Right atrium auricular region (tissue), 2 donors: Measurements from ENCODE around the gene ADAM33. TPM values are rescaled to one million over a fixed set of nuclear protein-coding genes. Genes with fewer than 3 reads are reported as not detected.

Source experiments
- DNase-seq: peaks from one replicate; pipeline ENCODE4 v3.0.0-alpha.2; 2019; ENCODE audit warnings: low spot score
- H3K27ac ChIP-seq, 2 donors: fragments of 200-600 bp; sonication (generic); 1 replicate in 1 of 2; 2 replicates in 1 of 2; pipeline ENCODE4 v1.5.1; 2016 to 2019
- H3K27me3 ChIP-seq, 2 donors: fragments of 200-600 bp; sonication (generic); one replicate each; pipeline versions ENCODE4 v1.5.1 to v1.6.0; 2017 to 2019
- H3K36me3 ChIP-seq: fragments of 200-600 bp; sonication (generic); one replicate; pipeline ENCODE4 v1.5.1; 2016
- H3K4me1 ChIP-seq, 2 donors: fragments of 200-600 bp; sonication (generic); one replicate each; pipeline versions ENCODE4 v1.5.1 to v1.6.0; 2017 to 2019
- H3K4me3 ChIP-seq, 2 donors: fragments of 200-600 bp; sonication (generic); 1 replicate in 1 of 2; 2 replicates in 1 of 2; pipeline ENCODE4 v1.5.1; 2017 to 2019; ENCODE audit warnings: mild to moderate bottlenecking in 1 of 2, moderate library complexity in 1 of 2
- H3K9me3 ChIP-seq, 2 donors: fragments of 200-600 bp; sonication (generic); one replicate each; pipeline ENCODE4 v1.5.1; 2019
- CTCF ChIP-seq, 2 donors: fragments of 200-600 bp; sonication (generic); IDR thresholded peaks; one replicate each; pipeline ENCODE4 v1.5.1; 2019; ENCODE audit warnings: antibody characterized with exemption in 2 of 2
- total RNA-seq, 2 donors: library from RNA; depleted of rRNA; stranded (reverse); fragments of >200 nt; gene quantifications; one replicate each; pipeline ENCODE4 v1.1.0, GENCODE V29; 2016

Gene ADAM33
- total RNA-seq, 2 donors from 2014 or later: 9.7 to 13.8 TPM

- Histone ChIP-seq H3K27ac (peak overlapping the region; percentile 78 to 85), H3K27me3 (peaks cover 0 to 3% of the 10 kb centered on the region in 2 donors), H3K9me3 (no peaks in the 10 kb centered on the region), H3K4me3 (peak overlapping the region; percentile 48 to 61), H3K36me3 (no peaks in the 10 kb centered on the region), H3K4me1 (peaks cover 0 to 48% of the 10 kb centered on the region in 2 donors)
- DNase-seq: no peak
- TF ChIP-seq CTCF (IDR thresholded peaks at IDR 0.05): no peak
Observed at GRCh38 chr20:3681352-3681930, 369 bp downstream of the ADAM33 start.

GRCh38 chr20:3680701-3681351 is 984 bp downstream of the ADAM33 start:
- Histone ChIP-seq H3K27me3 (peaks cover 0 to 3% of the 10 kb centered on the region in 2 donors), H3K27ac (peak overlapping the region; percentile 78 to 85), H3K9me3 (no peaks in the 10 kb centered on the region), H3K36me3 (no peaks in the 10 kb centered on the region), H3K4me3 (peak overlapping the region; percentile 48 to 61), H3K4me1 (peaks cover 0 to 48% of the 10 kb centered on the region in 2 donors)
- DNase-seq: no peak
- no peak for TF ChIP-seq CTCF (IDR thresholded peaks at IDR 0.05)

GRCh38 chr20:3679749-3680700 is 1.8 kb downstream of the ADAM33 start:
- Histone ChIP-seq H3K4me1 (peaks cover 0 to 48% of the 10 kb centered on the region in 2 donors), H3K27ac (peak overlapping the region; percentile 78 to 85), H3K36me3 (no peaks in the 10 kb centered on the region), H3K9me3 (no peaks in the 10 kb centered on the region), H3K4me3 (peak overlapping the region; percentile 48 to 61), H3K27me3 (peaks cover 0 to 3% of the 10 kb centered on the region in 2 donors)
- no peak for TF ChIP-seq CTCF (IDR thresholded peaks at IDR 0.05)
- peak; percentile 76 for DNase-seq

- DNase-seq: no peak
- TF ChIP-seq CTCF (IDR thresholded peaks at IDR 0.05): no peak
- Histone ChIP-seq H3K27ac (peak overlapping the region; percentile 78 to 85), H3K4me1 (peaks cover 0 to 48% of the 10 kb centered on the region in 2 donors), H3K9me3 (no peaks in the 10 kb centered on the region), H3K4me3 (no peak overlapping the region), H3K27me3 (peaks cover 0 to 3% of the 10 kb centered on the region in 2 donors), H3K36me3 (no peaks in the 10 kb centered on the region)
Observed at GRCh38 chr20:3678856-3679720, 2.7 kb downstream of the ADAM33 start.

GRCh38 chr20:3678198-3678597 is 3.6 kb downstream of the ADAM33 start:
- Histone ChIP-seq H3K27ac (peak overlapping the region; percentile 38 to 44), H3K4me1 (peaks cover 0 to 48% of the 10 kb centered on the region in 2 donors), H3K9me3 (no peaks in the 10 kb centered on the region), H3K36me3 (no peaks in the 10 kb centered on the region), H3K4me3 (no peak overlapping the region), H3K27me3 (peaks cover 0 to 3% of the 10 kb centered on the region in 2 donors)
- TF ChIP-seq CTCF (IDR thresholded peaks at IDR 0.05): no peak
- DNase-seq: no peak
